ENCODE data around the gene RABGAP1L. TPM values are rescaled to one million over a fixed set of nuclear protein-coding genes. Genes with fewer than 3 reads are reported as not detected.

Gene RABGAP1L
- total and polyA plus RNA-seq, 2 donors from 2014 or later = 16.2 to 48.5 TPM

DNA sequence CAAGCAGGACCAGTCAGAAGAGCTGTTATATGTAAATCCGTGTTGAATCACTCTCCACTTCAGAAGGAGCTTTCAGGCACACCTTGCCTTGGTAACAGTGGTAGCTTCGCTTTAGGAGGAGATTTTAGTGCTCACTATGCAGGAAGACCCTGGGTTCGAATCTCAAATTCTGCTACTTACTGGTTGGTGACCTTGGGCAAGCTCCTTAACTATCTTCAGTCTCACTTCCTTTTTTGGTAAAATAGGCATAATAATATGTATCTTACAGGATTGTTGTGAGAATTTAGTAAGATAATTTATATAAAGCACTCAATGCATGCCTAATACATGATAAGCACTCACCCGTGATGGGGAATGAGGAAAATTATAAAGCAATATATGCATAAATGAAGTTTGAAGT, 241.8 kb downstream of the RABGAP1L start:
- no peaks in the 10 kb centered on the region for H3K36me3 ChIP-seq (ENCODE audit: control insufficient read depth in 2 of 3, insufficient read depth in 3 of 3, low read length in 3 of 3)
- intact Hi-C loops (cut with DNase I) = no loop called here
- H3K4me3 ChIP-seq (ENCODE audit: low read length in 3 of 3) = no peak overlapping the region
- no peak overlapping the region for H3K27ac ChIP-seq (ENCODE audit: low read depth in 2 of 2, low read length in 2 of 2)
- H3K9me3 ChIP-seq (ENCODE audit: control insufficient read depth in 2 of 3, insufficient read depth in 1 of 3, low read length in 3 of 3) = no peaks in the 10 kb centered on the region
- H3K9ac ChIP-seq (ENCODE audit: low read length in 3 of 3) = no peak overlapping the region
- TF ChIP-seq, protein P1, sequence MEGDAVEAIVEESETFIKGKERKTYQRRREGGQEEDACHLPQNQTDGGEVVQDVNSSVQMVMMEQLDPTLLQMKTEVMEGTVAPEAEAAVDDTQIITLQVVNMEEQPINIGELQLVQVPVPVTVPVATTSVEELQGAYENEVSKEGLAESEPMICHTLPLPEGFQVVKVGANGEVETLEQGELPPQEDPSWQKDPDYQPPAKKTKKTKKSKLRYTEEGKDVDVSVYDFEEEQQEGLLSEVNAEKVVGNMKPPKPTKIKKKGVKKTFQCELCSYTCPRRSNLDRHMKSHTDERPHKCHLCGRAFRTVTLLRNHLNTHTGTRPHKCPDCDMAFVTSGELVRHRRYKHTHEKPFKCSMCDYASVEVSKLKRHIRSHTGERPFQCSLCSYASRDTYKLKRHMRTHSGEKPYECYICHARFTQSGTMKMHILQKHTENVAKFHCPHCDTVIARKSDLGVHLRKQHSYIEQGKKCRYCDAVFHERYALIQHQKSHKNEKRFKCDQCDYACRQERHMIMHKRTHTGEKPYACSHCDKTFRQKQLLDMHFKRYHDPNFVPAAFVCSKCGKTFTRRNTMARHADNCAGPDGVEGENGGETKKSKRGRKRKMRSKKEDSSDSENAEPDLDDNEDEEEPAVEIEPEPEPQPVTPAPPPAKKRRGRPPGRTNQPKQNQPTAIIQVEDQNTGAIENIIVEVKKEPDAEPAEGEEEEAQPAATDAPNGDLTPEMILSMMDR (IDR thresholded peaks at IDR 0.05; ENCODE audit: borderline replicate concordance, extremely low read depth, insufficient read depth) = no peak
- DNase-seq = no peak
- no peaks in the 10 kb centered on the region for H3K27me3 ChIP-seq (ENCODE audit: control insufficient read depth, insufficient read depth, low read length)
- no peak for FAIRE-seq
- no peaks in the 10 kb centered on the region for H3K4me1 ChIP-seq (ENCODE audit: control insufficient read depth in 2 of 3, insufficient read depth in 2 of 3, low read depth in 1 of 3, low read length in 3 of 3)

DNA sequence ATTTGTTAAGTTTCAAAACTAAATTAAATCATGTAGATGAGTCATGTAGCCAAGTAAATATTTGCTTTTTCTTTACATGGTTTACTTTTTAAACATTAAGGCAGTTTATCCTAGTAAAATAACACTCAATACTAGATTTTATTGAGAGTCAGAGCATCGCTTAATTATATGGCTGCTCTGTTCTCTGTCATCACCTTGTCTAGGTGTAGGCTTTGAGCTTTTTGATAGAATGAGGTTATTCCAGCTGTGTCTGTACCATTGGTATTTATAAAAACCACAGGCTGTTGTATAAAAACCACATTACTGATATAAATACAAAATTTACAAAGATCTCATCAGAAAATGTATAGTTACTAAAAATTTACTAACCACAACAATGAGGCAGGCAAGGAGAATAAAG, 245.9 kb downstream of the RABGAP1L start:
- intact Hi-C loops (cut with DNase I) = no loop called here
- Histone ChIP-seq H3K4me1 (ENCODE audit: control insufficient read depth in 2 of 3, insufficient read depth in 2 of 3, low read depth in 1 of 3, low read length in 3 of 3) (no peaks in the 10 kb centered on the region), H3K9me3 (ENCODE audit: control insufficient read depth in 2 of 3, insufficient read depth in 1 of 3, low read length in 3 of 3) (no peaks in the 10 kb centered on the region), H3K27ac (ENCODE audit: low read depth in 2 of 2, low read length in 2 of 2) (no peak overlapping the region), H3K36me3 (ENCODE audit: control insufficient read depth in 2 of 3, insufficient read depth in 3 of 3, low read length in 3 of 3) (no peaks in the 10 kb centered on the region), H3K4me3 (ENCODE audit: low read length in 3 of 3) (no peak overlapping the region), H3K27me3 (ENCODE audit: control insufficient read depth, insufficient read depth, low read length) (no peaks in the 10 kb centered on the region), H3K9ac (ENCODE audit: low read length in 3 of 3) (no peak overlapping the region)
- TF ChIP-seq, protein P1 (IDR thresholded peaks at IDR 0.05; ENCODE audit: borderline replicate concordance, extremely low read depth, insufficient read depth) = no peak
- FAIRE-seq (no peak), DNase-seq (no peak)

GRCh38 chr1:174406421-174406820, 247.1 kb downstream of the RABGAP1L start:
- intact Hi-C loops (cut with DNase I) = no loop called here
- Histone ChIP-seq H3K9ac (ENCODE audit: low read length in 3 of 3) (no peak overlapping the region), H3K9me3 (ENCODE audit: control insufficient read depth in 2 of 3, insufficient read depth in 1 of 3, low read length in 3 of 3) (no peaks in the 10 kb centered on the region), H3K27me3 (ENCODE audit: control insufficient read depth, insufficient read depth, low read length) (no peaks in the 10 kb centered on the region), H3K36me3 (ENCODE audit: control insufficient read depth in 2 of 3, insufficient read depth in 3 of 3, low read length in 3 of 3) (no peaks in the 10 kb centered on the region), H3K4me1 (ENCODE audit: control insufficient read depth in 2 of 3, insufficient read depth in 2 of 3, low read depth in 1 of 3, low read length in 3 of 3) (no peaks in the 10 kb centered on the region), H3K27ac (ENCODE audit: low read depth in 2 of 2, low read length in 2 of 2) (no peak overlapping the region), H3K4me3 (ENCODE audit: low read length in 3 of 3) (no peak overlapping the region)
- DNase-seq (no peak), FAIRE-seq (no peak)
- TF ChIP-seq, protein P1 (IDR thresholded peaks at IDR 0.05; ENCODE audit: borderline replicate concordance, extremely low read depth, insufficient read depth) = no peak

- DNase-seq = no peak
- no peaks in the 10 kb centered on the region for H3K4me1 ChIP-seq (ENCODE audit: control insufficient read depth in 2 of 3, insufficient read depth in 2 of 3, low read depth in 1 of 3, low read length in 3 of 3)
- H3K4me3 ChIP-seq (ENCODE audit: low read length in 3 of 3) = no peak overlapping the region
- no peaks in the 10 kb centered on the region for H3K27me3 ChIP-seq (ENCODE audit: control insufficient read depth, insufficient read depth, low read length)
- intact Hi-C loops (cut with DNase I) = no loop called here
- no peak for FAIRE-seq
- TF ChIP-seq, protein P1 (IDR thresholded peaks at IDR 0.05; ENCODE audit: borderline replicate concordance, extremely low read depth, insufficient read depth) = no peak
- no peak overlapping the region for H3K9ac ChIP-seq (ENCODE audit: low read length in 3 of 3)
- H3K9me3 ChIP-seq (ENCODE audit: control insufficient read depth in 2 of 3, insufficient read depth in 1 of 3, low read length in 3 of 3) = no peaks in the 10 kb centered on the region
- H3K27ac ChIP-seq (ENCODE audit: low read depth in 2 of 2, low read length in 2 of 2) = no peak overlapping the region
- H3K36me3 ChIP-seq (ENCODE audit: control insufficient read depth in 2 of 3, insufficient read depth in 3 of 3, low read length in 3 of 3) = no peaks in the 10 kb centered on the region
Observed at GRCh38 chr1:174407665-174408064, 248.3 kb downstream of the RABGAP1L start.
